HepG2 (cell line): Measurements from ENCODE around the gene RAB17. TPM values are rescaled to one million over a fixed set of nuclear protein-coding genes. Genes with fewer than 3 reads are reported as not detected.

Experiments used
- ARID2 ChIP-seq: sonication (generic); formaldehyde crosslinking; IDR thresholded peaks from 2 replicates; pipeline ENCODE4 v1.8.1; 2022; ENCODE audit warnings: mild to moderate bottlenecking, missing genetic modification reagents, borderline replicate concordance
- ARNTL ChIP-seq: sonication (generic); formaldehyde crosslinking; IDR thresholded peaks from 2 replicates; pipeline ENCODE4 v1.4.0; 2020; ENCODE audit warnings: mild to moderate bottlenecking, missing genetic modification reagents
- BCL3 ChIP-seq: sonication (generic); formaldehyde crosslinking; IDR thresholded peaks from 2 replicates; pipeline ENCODE4 v1.5.1; 2020; ENCODE audit warnings: mild to moderate bottlenecking, missing genetic modification reagents, moderate library complexity
- BRF2 ChIP-seq: sonication (generic); formaldehyde crosslinking; IDR thresholded peaks from 2 replicates; pipeline ENCODE4 v1.8.1; 2022; ENCODE audit warnings: mild to moderate bottlenecking, missing genetic modification reagents
- ETV5 ChIP-seq: IDR thresholded peaks from 2 replicates; pipeline ENCODE4 v1.6.1; 2018; ENCODE audit warnings: missing biosample characterization, missing genetic modification reagents, inconsistent platforms, borderline replicate concordance
- FOXK2 ChIP-seq: fragments of 450-650 bp; IDR thresholded peaks from 2 replicates; pipeline ENCODE4 v1.6.1; 2016
- GABPB1 ChIP-seq: IDR thresholded peaks from 2 replicates; pipeline ENCODE4 v1.6.1; 2016; ENCODE audit warnings: mild to moderate bottlenecking, missing genetic modification reagents, moderate library complexity, missing compliant biosample characterization
- HES4 ChIP-seq: sonication (generic); formaldehyde crosslinking; IDR thresholded peaks from 2 replicates; pipeline ENCODE4 v1.9.0; 2021; ENCODE audit warnings: mild to moderate bottlenecking, missing genetic modification reagents, borderline replicate concordance
- HIVEP1 ChIP-seq: sonication (generic); formaldehyde crosslinking; IDR thresholded peaks from 2 replicates; pipeline ENCODE4 v1.4.0; 2020; ENCODE audit warnings: mild to moderate bottlenecking, missing genetic modification reagents
- KAT8 ChIP-seq: IDR thresholded peaks from 2 replicates; pipeline ENCODE4 v1.6.1; 2016; ENCODE audit warnings: missing genetic modification reagents, missing compliant biosample characterization
- MTF1 ChIP-seq: sonication (generic); formaldehyde crosslinking; IDR thresholded peaks from 2 replicates; pipeline ENCODE4 v1.5.0; 2020; ENCODE audit warnings: missing genetic modification reagents
- PHF20 ChIP-seq: sonication (generic); formaldehyde crosslinking; IDR thresholded peaks from 2 replicates; pipeline ENCODE4 v1.5.0; 2020; ENCODE audit warnings: mild to moderate bottlenecking, missing genetic modification reagents
- POLR2AphosphoS2 ChIP-seq: IDR thresholded peaks from 2 replicates; pipeline ENCODE4 v1.6.1; 2011; ENCODE audit warnings: low read depth, low read length, improper control_type of control experiment
- RNF2 ChIP-seq: fragments of 450-650 bp; conservative IDR thresholded peaks from 2 replicates; pipeline ENCODE4 v1.6.1; 2016; ENCODE audit warnings: low read depth
- RXRB ChIP-seq: IDR thresholded peaks from 2 replicates; pipeline ENCODE4 v1.6.1; 2016; ENCODE audit warnings: borderline replicate concordance, missing genetic modification reagents, missing compliant biosample characterization
- ZFP37 ChIP-seq: sonication (generic); formaldehyde crosslinking; IDR thresholded peaks from 2 replicates; pipeline ENCODE4 v1.4.0; 2020; ENCODE audit warnings: missing genetic modification reagents, borderline replicate concordance
- ZFYVE20 ChIP-seq: sonication (generic); formaldehyde crosslinking; IDR thresholded peaks from 2 replicates; pipeline ENCODE4 v1.8.0; 2023; ENCODE audit warnings: low read depth, mild to moderate bottlenecking, moderate library complexity, missing genetic modification reagents, borderline replicate concordance
- ZNF281 ChIP-seq: sonication (generic); formaldehyde crosslinking; IDR thresholded peaks from 2 replicates; pipeline ENCODE4 v1.4.0; 2020; ENCODE audit warnings: missing genetic modification reagents, borderline replicate concordance
- ZNF362 ChIP-seq: sonication (generic); formaldehyde crosslinking; IDR thresholded peaks from 2 replicates; pipeline ENCODE4 v1.4.0; 2020; ENCODE audit warnings: missing genetic modification reagents, mild to moderate bottlenecking, borderline replicate concordance
- ZNF670 ChIP-seq: sonication (generic); formaldehyde crosslinking; IDR thresholded peaks from 2 replicates; pipeline ENCODE4 v1.8.0; 2022; ENCODE audit warnings: mild to moderate bottlenecking, missing genetic modification reagents, borderline replicate concordance
- ZNF75D ChIP-seq: sonication (generic); formaldehyde crosslinking; IDR thresholded peaks from 2 replicates; pipeline ENCODE4 v1.8.1; 2023; ENCODE audit warnings: missing genetic modification reagents, mild to moderate bottlenecking, borderline replicate concordance
- ZNF776 ChIP-seq: sonication (generic); formaldehyde crosslinking; IDR thresholded peaks from 2 replicates; pipeline ENCODE4 v1.4.0; 2020; ENCODE audit warnings: mild to moderate bottlenecking, missing genetic modification reagents
- ZNF784 ChIP-seq: sonication (generic); formaldehyde crosslinking; IDR thresholded peaks from 2 replicates; pipeline ENCODE4 v1.5.1; 2020; ENCODE audit warnings: missing genetic modification reagents, mild to moderate bottlenecking, borderline replicate concordance
- polyA plus RNA-seq, 8 experiments: library from polyadenylated mRNA; depleted of rRNA in 3 of 8; stranded (reverse) in 7 of 8; unstranded in 1 of 8; fragments of >200 nt; fragmentation: Illumina TruSeq in 4 of 8; extraction: Trizol in 4 of 8; gene quantifications; 2 replicates each; pipeline versions ENCODE4 v1.2.1 to v1.2.3, GENCODE V29; 2011 to 2016; ENCODE audit warnings: low read depth in 4 of 8, missing spikeins in 1 of 8, mixed read lengths in 1 of 8; ENCODE audit not compliant: insufficient read depth in 1 of 8
- total RNA-seq, 5 experiments: library from RNA; depleted of rRNA; stranded (reverse); fragments of >200 nt; fragmentation: Illumina TruSeq; extraction: Trizol; gene quantifications; 2 replicates each; pipeline ENCODE4 v1.2.3, GENCODE V29; 2016; ENCODE audit warnings: low read depth in 1 of 5

The RAB17 gene
- total and polyA plus RNA-seq, 2 of the 13 experiments (the other 11 are each of a cell fraction or from before 2014, with no cell fraction given), result 68.0 to 124 TPM

- TF ChIP-seq BCL3 (CRISPR knock-in tag), result peak; percentile 80; the same call in 1 of the 2 replicates
- no peak for TF ChIP-seq POLR2AphosphoS2
- TF ChIP-seq ZNF281 (CRISPR knock-in tag), result peak; percentile 84
- TF ChIP-seq ARID2 (CRISPR knock-in tag), result no peak
- peak; percentile 95 for TF ChIP-seq ARNTL (CRISPR knock-in tag)
- no peak for TF ChIP-seq ZFYVE20 (CRISPR knock-in tag)
- TF ChIP-seq KAT8 (CRISPR knock-in tag), result peak; percentile 75
- no peak for TF ChIP-seq ZNF75D (CRISPR knock-in tag)
- TF ChIP-seq ZNF776 (CRISPR knock-in tag), result 0 out of 2 replicates have a peak, but pooled peaks have one; percentile 27
- TF ChIP-seq MTF1 (CRISPR knock-in tag), result no peak
- TF ChIP-seq HES4, result no peak
- peak; percentile 83 for TF ChIP-seq GABPB1 (CRISPR knock-in tag)
- peak; percentile 72 for TF ChIP-seq PHF20 (CRISPR knock-in tag)
- peak; percentile 100 for TF ChIP-seq HIVEP1
- TF ChIP-seq ZNF670, result no peak
- peak; percentile 99 for TF ChIP-seq RXRB (CRISPR knock-in tag)
- peak; percentile 97 for TF ChIP-seq ETV5
- peak; percentile 64; the same call in 1 of the 2 replicates for TF ChIP-seq ZNF362 (CRISPR knock-in tag)
- TF ChIP-seq ZFP37 (CRISPR knock-in tag), result peak; percentile 79; the same call in 1 of the 2 replicates
- TF ChIP-seq RNF2, result 0 out of 2 replicates have a peak, but pooled peaks have one; percentile 22
- TF ChIP-seq ZNF784 (CRISPR knock-in tag), result peak; percentile 95
- no peak for TF ChIP-seq FOXK2
- TF ChIP-seq BRF2 (CRISPR knock-in tag), result no peak
Observed at GRCh38 chr2:237585590-237586221, 4.8 kb downstream of the RAB17 start (continued).
